Right ventricle myocardium inferior (tissue), 1 donor: ENCODE data around the gene JUND. TPM values are rescaled to one million over a fixed set of nuclear protein-coding genes. Genes with fewer than 3 reads are reported as not detected.
A peak's percentile ranks its signal among the peaks of the same experiment; 100 is the strongest.

Experiments
- ATAC-seq: fragments of 200-7000 bp; cut with Tn5 transposase; one replicate; pipeline ENCODE4 v1.9.1; 2020; ENCODE audit warnings: mild to moderate bottlenecking, moderate library complexity
- DNase-seq: peaks from one replicate; pipeline ENCODE4 v3.0.0; 2021; ENCODE audit errors: missing footprints
- intact Hi-C: fragments of 100-400 bp; cut with DNase I; formaldehyde crosslinking; loops from one replicate; pipeline ENCODE4 v1.11.0; 2022
- total RNA-seq: library from RNA; stranded (reverse); fragmentation: NEBNext Ultra II Directional; extraction: Animal tissue kit (Norgen Biotek cat#: 25700); gene quantifications from one replicate; pipeline ENCODE4 v1.2.1, GENCODE V29; 2021
- donor health status: DM: no; HTN: yes; CAD: no; lungs with severe emphysema.

JUND gene
- total RNA-seq, 1 donor from 2014 or later, result 113 TPM

DNA sequence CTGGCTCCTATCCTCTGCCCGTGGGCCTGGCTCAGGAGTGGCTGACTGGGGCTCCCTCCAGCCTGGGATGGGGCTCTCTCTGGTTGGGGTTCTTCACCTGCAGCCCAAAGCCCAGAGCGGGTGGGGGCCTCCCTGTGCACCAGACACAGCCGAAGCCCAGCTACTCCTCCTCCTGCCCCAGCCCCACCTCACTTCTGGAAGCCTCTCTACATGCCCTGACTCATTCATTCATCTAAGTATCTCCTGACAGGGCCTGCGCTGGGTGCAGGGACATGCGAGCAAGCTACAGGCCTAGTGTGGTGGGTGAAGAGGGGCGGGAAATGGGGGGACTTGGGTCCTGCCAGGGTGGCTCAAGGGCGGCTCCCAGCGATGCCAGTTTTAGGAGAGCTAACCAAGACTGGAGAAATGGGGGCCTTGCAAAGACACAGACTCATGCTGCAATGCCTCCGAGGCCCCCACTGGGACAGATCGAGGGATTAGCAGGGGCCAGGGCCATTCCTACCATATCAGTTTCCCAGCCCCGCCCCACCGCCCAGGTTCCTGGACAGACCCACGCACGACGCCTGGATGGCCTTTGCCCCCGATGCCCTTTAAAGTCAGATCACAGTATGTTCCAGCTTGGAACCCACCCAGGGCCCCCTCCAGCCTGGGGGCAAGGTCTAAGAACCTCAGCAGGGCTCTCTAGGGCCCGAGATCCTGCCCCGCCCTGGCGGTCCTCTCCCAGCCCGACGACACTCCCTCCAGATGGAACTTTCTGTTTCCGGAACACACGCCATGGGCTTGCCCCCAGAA is 28.9 kb upstream of the JUND start:
- no peak for ATAC-seq
- DNase-seq, result no peak
- intact Hi-C loops, result no loop called here

DNA sequence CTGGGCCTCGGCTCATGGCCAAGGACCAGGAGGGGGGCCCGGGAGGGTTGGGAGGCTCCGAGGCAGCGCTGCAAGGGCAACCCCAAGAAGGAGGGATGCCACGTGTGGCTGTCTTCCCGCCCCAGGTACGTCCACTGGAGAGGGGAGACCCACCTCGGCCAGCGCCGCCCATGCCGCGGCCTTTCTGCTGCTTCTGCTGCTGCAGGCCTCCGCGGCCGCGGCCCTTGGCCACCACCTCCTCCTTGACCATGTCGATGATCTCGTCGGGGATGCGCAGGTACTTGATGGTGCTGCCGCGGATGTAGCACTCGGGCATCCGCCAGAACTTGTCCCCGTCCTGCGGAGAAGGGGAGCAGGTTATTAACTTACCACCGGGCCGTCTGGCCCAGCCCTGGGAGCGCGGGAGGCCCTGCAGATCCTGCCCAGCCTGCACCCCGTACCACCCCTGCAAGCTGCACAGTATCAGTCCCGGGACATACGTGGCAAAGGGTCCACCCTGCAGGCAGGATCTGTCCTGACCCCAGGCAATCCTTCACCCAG is 28.2 kb upstream of the JUND start:
- ATAC-seq (no peak), DNase-seq (no peak)
- intact Hi-C loops, result no loop called here

DNA sequence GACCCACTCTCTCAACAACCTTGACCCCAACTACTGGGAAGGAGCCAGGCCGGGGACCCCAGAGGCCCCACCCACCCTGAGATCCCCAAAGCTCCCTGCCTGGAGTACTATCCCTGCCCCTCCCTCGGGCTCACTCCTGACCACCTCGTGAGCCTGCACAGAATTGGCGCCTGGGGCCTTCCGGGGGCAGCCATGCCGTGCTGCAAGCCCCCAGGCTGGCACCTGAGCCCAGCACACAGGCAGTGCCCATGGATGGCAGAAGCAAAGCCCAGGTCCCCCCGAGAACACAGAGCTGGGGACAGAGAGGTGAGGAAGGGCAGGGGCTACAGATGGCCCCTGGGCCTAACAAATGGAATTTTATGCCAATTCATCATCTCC is 27.5 kb upstream of the JUND start:
- intact Hi-C loops, result no loop called here
- DNase-seq (no peak), ATAC-seq (no peak)

DNA sequence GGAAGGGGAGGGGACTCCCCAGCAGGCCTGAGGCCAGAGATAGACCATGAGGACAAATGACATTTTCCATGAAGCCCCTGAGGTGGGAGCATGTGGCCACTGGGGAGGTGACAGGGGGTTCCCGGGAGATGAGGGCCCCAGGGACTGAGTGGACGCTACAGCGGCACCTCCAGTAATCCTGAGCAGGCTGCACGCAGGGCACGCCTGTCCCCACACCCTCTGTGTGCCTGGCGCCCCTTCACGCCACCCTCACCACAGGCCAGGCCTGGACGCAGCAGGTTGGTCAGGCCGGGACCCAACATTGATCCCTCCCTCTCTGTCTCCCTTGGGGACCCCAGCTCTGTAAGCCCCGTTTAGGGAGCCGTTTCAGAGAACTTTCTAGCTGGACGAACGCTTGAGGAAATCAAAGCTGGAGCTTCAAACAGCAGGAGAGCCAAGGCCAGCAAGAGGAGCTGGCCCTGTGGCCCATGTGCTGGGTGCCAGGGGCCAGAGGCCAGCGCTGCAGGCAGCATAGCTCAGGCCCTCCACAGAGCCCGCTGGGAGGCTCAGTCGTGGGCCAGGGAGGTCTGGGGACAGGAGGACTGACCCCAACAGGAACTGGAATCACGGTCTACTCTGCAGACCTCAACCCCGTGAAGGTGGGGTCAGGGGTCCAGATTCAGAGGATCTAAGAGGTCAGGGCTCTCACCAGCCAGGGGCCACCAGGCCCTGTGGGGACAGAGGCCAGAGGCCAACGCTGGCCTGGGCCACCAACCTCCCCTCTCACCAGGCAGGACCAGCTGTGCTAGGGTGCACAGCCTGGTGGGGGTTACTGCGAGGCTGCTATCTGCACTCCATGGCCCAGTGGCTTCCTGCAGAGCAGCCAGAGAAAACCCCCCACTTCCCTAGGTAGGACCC is 26.9 kb upstream of the JUND start:
- DNase-seq, result no peak
- intact Hi-C loops, result no loop called here
- ATAC-seq, result no peak

- ATAC-seq (no peak), DNase-seq (no peak)
- intact Hi-C loops, result no loop called here
Measured at GRCh38 chr19:18307271-18307681, 25.9 kb upstream of the JUND start.

- intact Hi-C loops, result no loop called here
- DNase-seq (no peak), ATAC-seq (no peak)
Measured at GRCh38 chr19:18306888-18307260, 25.5 kb upstream of the JUND start.

- intact Hi-C loops, result no loop called here
- no peak for DNase-seq
- ATAC-seq, result no peak
Measured at GRCh38 chr19:18306209-18306887, 24.9 kb upstream of the JUND start.

DNA sequence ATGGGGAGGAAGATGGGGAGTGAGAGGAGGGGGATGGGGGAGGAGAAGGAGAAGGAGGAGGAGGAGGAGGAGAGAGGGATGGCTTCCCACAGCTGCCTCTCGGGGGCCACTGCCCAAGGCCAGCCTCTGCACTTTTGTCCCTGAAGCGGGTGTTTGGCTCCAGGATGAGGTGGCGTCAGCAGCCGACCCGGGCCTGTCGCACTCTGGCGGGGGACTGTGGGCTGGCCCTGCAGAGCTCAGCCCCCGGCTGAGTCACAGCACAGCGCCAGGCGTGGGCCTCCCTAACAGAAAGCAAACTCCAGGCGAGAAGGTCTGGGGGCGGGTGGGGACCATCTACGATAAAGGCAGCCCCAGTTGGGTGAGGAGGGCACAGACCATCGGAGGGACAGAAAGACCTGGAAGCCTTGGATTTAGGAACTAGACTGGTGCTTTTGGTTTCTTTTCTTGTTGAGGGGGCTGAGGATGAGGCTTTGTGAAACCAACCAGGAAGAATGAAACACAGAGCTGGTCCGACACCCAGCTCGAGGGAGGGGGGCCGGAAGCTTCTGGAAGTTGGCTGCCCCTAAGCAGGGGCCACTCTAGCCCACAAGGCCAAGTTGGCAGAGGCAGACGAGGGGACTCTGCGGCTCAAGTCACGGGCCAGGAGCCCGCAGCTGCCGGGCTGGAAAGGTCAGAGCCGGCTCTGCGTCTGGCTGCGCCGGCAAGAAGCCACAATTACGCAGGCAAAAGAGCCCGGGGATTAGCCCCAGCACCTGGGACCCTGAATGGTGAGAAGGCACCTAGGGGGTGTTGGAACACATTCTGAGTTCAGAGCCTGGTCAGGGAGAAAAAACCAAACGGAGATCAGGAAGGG is 23.3 kb upstream of the JUND start:
- intact Hi-C loops, result loop anchor here (1.0 to 2.0 kb wide), 2 partner anchors 18 to 25 kb away; partner anchors contain the start of gene LSM4

DNA sequence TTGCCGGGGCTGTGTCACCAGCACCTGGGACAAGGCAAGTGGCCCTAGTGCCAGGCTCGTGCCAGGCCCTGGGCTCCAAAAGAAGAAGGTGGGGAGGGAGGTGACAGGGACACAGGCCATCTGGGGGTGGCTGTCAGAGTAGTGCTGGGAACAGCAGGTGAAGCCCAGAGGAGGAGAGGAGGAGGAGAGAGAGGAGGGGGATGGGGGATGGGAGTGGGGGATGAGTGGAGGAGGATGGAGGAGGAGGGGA is 22.7 kb upstream of the JUND start:
- ATAC-seq, result no peak
- intact Hi-C loops, result loop anchor here (1.0 to 2.0 kb wide), 2 partner anchors 19 to 25 kb away; partner anchors contain the start of gene LSM4
- DNase-seq, result no peak

More for the DNA sequence above, 23.3 kb upstream of the JUND start:
- ATAC-seq (peak; percentile 88), DNase-seq (peak; percentile 92)

- ATAC-seq, result no peak
- DNase-seq, result no peak
- intact Hi-C loops, result no loop called here
Measured at GRCh38 chr19:18301718-18302111, 20.3 kb upstream of the JUND start.

GRCh38 chr19:18300930-18301717 is 19.7 kb upstream of the JUND start:
- DNase-seq (no peak), ATAC-seq (peak; percentile 35)
- intact Hi-C loops, result no loop called here

DNA sequence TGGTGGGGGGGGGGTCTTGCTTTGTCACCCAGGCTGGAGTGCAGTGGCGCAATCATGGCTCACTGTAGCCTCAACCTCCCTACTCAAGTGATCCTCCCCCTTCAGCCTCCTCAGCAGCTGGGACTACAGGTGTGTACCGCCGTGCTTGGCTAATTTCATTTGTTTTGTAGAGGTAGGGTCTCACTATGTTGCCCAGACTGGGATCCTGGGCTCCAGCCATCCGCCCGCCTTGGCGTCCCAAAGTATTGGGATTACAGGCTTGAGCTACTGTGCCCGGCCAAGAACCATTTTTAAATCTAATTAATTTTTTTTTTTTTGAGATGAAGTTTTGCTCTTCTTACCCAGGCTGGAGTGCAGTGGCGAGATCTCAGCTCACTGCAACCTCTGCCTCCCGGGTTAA is 18.2 kb upstream of the JUND start:
- DNase-seq (no peak), ATAC-seq (no peak)
- intact Hi-C loops, result no loop called here

DNA sequence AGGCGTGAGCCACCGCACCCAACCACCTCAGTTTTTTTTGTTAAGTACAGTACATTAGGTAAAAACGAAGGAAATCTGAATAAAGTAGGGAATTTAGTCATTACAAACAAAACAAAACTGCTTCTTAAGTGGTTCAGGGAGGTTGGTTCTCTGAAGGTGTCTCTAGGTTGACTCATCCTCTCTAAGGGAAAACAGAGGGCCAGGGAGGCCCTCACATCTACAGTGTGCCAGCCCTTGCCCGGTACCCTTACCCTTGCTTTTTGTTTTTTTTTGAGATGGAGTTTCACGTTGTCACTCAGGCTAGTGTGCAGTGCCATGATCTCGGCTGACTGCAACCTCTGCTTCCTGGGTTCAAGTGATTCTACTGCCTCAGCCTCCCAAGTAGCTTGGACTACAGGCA is 17.2 kb upstream of the JUND start:
- no peak for ATAC-seq
- intact Hi-C loops, result no loop called here
- DNase-seq, result no peak

DNA sequence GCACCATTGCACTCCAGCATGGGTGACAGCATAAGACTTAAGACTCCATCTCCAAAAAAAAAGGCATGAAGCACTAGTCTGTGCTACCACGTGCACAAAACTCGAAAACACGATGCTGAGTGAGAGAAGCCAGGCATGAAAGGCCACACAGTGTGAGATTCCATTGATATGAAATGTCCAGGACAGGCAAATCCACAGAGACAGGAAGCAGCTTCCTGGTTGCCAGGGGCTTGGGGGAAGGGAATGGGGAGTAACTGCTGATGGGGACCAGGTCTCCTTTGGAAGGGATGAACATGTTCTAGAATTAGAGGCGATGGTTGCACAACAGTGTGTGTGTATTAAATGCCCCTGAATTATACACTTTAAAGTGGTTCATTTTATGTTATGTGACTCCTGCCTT is 15.9 kb upstream of the JUND start:
- ATAC-seq (no peak), DNase-seq (no peak)
- intact Hi-C loops, result no loop called here

- intact Hi-C loops, result no loop called here
- ATAC-seq, result no peak
- DNase-seq, result no peak
Measured at GRCh38 chr19:18295034-18295451, 13.6 kb upstream of the JUND start.

- DNase-seq (no peak), ATAC-seq (no peak)
- intact Hi-C loops, result no loop called here
Measured at GRCh38 chr19:18294467-18294864, 13.0 kb upstream of the JUND start.

DNA sequence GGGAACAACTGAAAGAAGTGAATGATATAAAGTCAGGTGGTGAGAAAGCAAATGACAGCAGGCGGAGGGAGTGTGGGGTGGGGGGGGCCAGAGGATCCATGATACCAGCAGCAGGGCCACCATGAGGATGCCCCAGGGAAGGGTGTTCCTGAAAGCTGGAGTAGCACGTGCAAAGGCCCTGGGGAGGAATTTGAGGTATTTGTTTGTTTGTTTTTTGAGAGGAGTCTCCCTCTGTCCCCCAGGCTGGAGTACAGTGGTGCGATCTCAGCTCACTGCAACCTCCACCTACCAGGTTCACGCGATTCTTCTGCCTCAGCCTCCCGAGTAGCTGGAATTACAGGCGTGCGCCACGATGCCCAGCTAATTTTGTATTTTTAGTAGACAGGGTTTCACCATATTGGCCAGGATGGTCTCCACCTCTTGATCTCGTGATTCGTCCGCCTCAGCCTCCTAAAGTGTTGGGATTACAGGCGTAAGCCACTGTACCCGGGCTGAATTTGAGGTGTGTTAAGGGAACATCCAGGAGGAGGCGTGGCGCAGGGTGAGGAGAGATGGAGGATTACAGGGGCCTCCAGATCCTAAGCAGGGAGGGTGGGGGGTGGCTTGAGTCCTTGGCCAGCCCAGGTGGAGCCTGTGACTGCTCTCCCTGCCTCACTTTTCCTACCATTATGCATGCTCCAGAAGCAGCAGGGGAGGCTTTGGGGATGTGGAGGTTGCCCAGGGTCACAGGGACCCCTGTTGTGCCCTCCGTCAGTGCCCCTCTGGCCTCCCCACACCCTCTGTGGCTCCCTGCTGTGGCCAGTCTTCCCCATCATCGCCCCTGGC is 12.4 kb upstream of the JUND start:
- no peak for DNase-seq
- intact Hi-C loops, result no loop called here
- ATAC-seq, result no peak
